ENCODE results near the gene MALRD1.

The MALRD1 gene

GRCh38 chr10:19158870-19159269 lies 110.3 kb downstream of the MALRD1 start:
- no peak overlapping the region for H3K4me3 ChIP-seq (ENCODE audit: control insufficient read depth, low read depth, low read length)
- TF ChIP-seq, protein P1, sequence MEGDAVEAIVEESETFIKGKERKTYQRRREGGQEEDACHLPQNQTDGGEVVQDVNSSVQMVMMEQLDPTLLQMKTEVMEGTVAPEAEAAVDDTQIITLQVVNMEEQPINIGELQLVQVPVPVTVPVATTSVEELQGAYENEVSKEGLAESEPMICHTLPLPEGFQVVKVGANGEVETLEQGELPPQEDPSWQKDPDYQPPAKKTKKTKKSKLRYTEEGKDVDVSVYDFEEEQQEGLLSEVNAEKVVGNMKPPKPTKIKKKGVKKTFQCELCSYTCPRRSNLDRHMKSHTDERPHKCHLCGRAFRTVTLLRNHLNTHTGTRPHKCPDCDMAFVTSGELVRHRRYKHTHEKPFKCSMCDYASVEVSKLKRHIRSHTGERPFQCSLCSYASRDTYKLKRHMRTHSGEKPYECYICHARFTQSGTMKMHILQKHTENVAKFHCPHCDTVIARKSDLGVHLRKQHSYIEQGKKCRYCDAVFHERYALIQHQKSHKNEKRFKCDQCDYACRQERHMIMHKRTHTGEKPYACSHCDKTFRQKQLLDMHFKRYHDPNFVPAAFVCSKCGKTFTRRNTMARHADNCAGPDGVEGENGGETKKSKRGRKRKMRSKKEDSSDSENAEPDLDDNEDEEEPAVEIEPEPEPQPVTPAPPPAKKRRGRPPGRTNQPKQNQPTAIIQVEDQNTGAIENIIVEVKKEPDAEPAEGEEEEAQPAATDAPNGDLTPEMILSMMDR (conservative IDR thresholded peaks at IDR 0.05; ENCODE audit: control insufficient read depth, insufficient read depth, low read depth, low read length): no peak
- DNase-seq (ENCODE audit: low read depth): no peak

DNA sequence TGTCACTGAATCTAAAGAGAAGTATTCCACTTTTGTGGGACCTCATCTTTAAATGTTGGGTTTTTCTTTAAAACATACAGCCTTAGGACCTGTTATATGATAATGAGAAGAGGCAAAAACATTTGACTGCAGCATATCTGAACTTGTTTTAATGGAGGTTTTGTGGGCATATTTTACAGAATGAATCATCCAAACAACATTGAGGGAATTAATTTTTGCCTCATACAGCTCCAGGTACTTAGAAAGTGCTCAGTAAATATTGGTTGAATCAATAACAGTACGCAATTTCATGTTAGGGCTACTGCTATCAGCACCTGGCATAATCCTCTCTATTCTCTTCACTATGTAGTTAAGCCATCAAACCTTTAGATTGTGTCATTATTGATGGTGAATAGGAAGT lies 115.9 kb downstream of the MALRD1 start:
- TF ChIP-seq, protein P1 (conservative IDR thresholded peaks at IDR 0.05; ENCODE audit: control insufficient read depth, insufficient read depth, low read depth, low read length): no peak
- no peak overlapping the region for H3K4me3 ChIP-seq (ENCODE audit: control insufficient read depth, low read depth, low read length)

DNA sequence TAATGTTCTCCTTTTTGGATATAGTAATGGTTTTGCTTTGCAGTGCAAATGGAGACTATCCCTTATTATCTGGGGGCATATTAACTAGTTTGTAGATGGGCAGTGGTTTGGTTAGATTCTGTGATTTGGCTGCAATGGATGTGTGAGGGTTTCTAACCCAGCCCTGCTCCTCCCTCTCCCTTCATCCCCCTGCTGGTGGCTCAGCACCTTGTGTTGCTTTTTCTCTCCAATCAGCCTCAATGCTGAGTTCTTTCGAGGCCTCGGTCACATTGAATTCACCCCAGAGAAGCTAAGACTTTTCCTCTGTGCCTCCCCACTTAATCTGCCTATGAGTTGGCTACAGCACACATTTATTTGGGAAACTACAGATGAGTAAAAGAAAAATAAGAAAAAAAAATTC lies 120.0 kb downstream of the MALRD1 start:
- H3K4me3 ChIP-seq (ENCODE audit: control insufficient read depth, low read depth, low read length): no peak overlapping the region
- DNase-seq (ENCODE audit: low read depth): no peak
- TF ChIP-seq, protein P1 (conservative IDR thresholded peaks at IDR 0.05; ENCODE audit: control insufficient read depth, insufficient read depth, low read depth, low read length): no peak

More for the DNA sequence above, 115.9 kb downstream of the MALRD1 start:
- DNase-seq (ENCODE audit: low read depth): no peak

GRCh38 chr10:19169041-19169440 lies 120.4 kb downstream of the MALRD1 start:
- no peak for DNase-seq (ENCODE audit: low read depth)
- TF ChIP-seq, protein P1 (conservative IDR thresholded peaks at IDR 0.05; ENCODE audit: control insufficient read depth, insufficient read depth, low read depth, low read length): no peak
- H3K4me3 ChIP-seq (ENCODE audit: control insufficient read depth, low read depth, low read length): no peak overlapping the region

- H3K4me3 ChIP-seq (ENCODE audit: control insufficient read depth, low read depth, low read length): no peak overlapping the region
- no peak for DNase-seq (ENCODE audit: low read depth)
- TF ChIP-seq, protein P1 (conservative IDR thresholded peaks at IDR 0.05; ENCODE audit: control insufficient read depth, insufficient read depth, low read depth, low read length): no peak
These were observed 121.1 kb downstream of the MALRD1 start for GRCh38 chr10:19169684-19170083.

- TF ChIP-seq, protein P1 (conservative IDR thresholded peaks at IDR 0.05; ENCODE audit: control insufficient read depth, insufficient read depth, low read depth, low read length): no peak
- DNase-seq (ENCODE audit: low read depth): no peak
- no peak overlapping the region for H3K4me3 ChIP-seq (ENCODE audit: control insufficient read depth, low read depth, low read length)
These were observed 130.1 kb downstream of the MALRD1 start for GRCh38 chr10:19178675-19179074.

DNA sequence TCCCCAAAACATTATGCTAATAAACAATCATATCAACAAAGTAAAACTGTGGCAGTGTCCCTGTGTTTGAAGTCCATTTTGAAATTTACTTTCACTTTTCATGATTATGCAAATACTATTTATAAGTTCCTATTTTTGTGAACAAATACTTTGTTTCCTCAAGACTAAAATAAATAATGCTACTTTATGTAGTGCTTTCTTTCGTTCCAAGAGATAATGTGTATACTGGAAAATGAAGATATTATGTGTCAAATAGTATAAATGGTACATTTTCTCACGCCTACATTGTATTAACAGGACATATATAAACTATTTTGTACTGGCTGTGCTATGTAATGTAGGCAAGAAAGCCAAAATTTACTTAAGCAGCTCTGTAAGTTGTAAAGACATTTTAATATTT lies 136.3 kb downstream of the MALRD1 start:
- no peak for DNase-seq (ENCODE audit: low read depth)
- TF ChIP-seq, protein P1 (conservative IDR thresholded peaks at IDR 0.05; ENCODE audit: control insufficient read depth, insufficient read depth, low read depth, low read length): no peak
- H3K4me3 ChIP-seq (ENCODE audit: control insufficient read depth, low read depth, low read length): no peak overlapping the region
